ENCODE results near the gene CAPN2. TPM values are rescaled to one million over a fixed set of nuclear protein-coding genes. Genes with fewer than 3 reads are reported as not detected.

Gene CAPN2
- total and polyA plus RNA-seq, 2 donors (not counting 1 experiment from before 2014, with no cell fraction given), result 63.9 to 79.6 TPM

GRCh38 chr1:223695941-223696340, 16.4 kb upstream of the CAPN2 start:
- H3K27me3 ChIP-seq (replicated peaks in 1 of 4; ENCODE audit: control extremely low read depth in 1 of 4, control insufficient read depth in 3 of 4, insufficient read depth in 4 of 4, low read length in 3 of 4), result no peaks in the 10 kb centered on the region
- peak overlapping the region; percentile 30 for H2AFZ ChIP-seq (ENCODE audit: insufficient read depth, low read depth, low read length, poor library complexity, severe bottlenecking)
- ATAC-seq (ENCODE audit: low read depth) (no peak), DNase-seq (no peak)
- no peaks in the 10 kb centered on the region for H3K9me3 Mint-ChIP-seq (ENCODE audit: insufficient read depth)
- TF ChIP-seq EZH2 (IDR thresholded peaks at IDR 0.05; ENCODE audit: borderline replicate concordance, insufficient read depth, low read depth, low read length, poor library complexity, severe bottlenecking) (no peak), CTCF (IDR thresholded peaks at IDR 0.05) (no peak)
- POLR2A ChIA-PET, result no interaction called here
- peaks cover 8% of the 10 kb centered on the region for H3K4me1 Mint-ChIP-seq
- WGBS (ENCODE audit: insufficient coverage), result 48% methylated on average over 3 of the region's 5 CpGs
- H3K4me2 ChIP-seq (replicated peaks; ENCODE audit: low read depth, low read length, poor library complexity, severe bottlenecking), result no peak overlapping the region
- no peak overlapping the region for H3K27ac Mint-ChIP-seq
- peaks cover 4% of the 10 kb centered on the region in 2 donors for H3K4me1 ChIP-seq (ENCODE audit: control insufficient read depth in 2 of 2, insufficient read depth in 2 of 2, low read length in 2 of 2)
- no peaks in the 10 kb centered on the region for H3K9me3 ChIP-seq (ENCODE audit: control extremely low read depth in 1 of 3, control insufficient read depth in 2 of 3, insufficient read depth in 1 of 3, low read length in 2 of 3)
- H3K27me3 Mint-ChIP-seq, result peaks cover 10% of the 10 kb centered on the region
- H3K79me2 ChIP-seq (ENCODE audit: control insufficient read depth, insufficient read depth, low read length), result no peaks in the 10 kb centered on the region
- H3K9ac ChIP-seq (ENCODE audit: low read length), result no peak overlapping the region
- intact Hi-C loops (cut with micrococcal nuclease), result loop anchor here (5.0 kb wide), 1 partner anchor 761 kb away; no protein-coding TSS in a partner anchor
- H3K4me3 ChIP-seq (ENCODE audit: control extremely low read depth in 1 of 5, extremely low read depth in 1 of 5, insufficient read depth in 1 of 5, low read depth in 2 of 5, low read length in 4 of 5), result no peak overlapping the region
- CTCF ChIA-PET, result interaction anchor here (0.7 to 3.3 kb wide), 14 partner anchors 9 to 355 kb away, joined by 3 to 41 read pairs (median 4); no protein-coding TSS in a partner anchor
- no peaks in the 10 kb centered on the region for H3K36me3 ChIP-seq (replicated peaks in 1 of 2; ENCODE audit: control extremely low read depth in 1 of 2, control insufficient read depth in 1 of 2, extremely low read depth in 1 of 2, insufficient read depth in 2 of 2, low read length in 1 of 2)
- H3K27ac ChIP-seq (ENCODE audit: low read length in 2 of 2), result no peak overlapping the region
- H3K4me3 Mint-ChIP-seq, result no peak overlapping the region
- H4K20me1 ChIP-seq (ENCODE audit: control insufficient read depth, insufficient read depth, low read length, poor library complexity, severe bottlenecking), result no peaks in the 10 kb centered on the region

GRCh38 chr1:223700388-223700918, 11.9 kb upstream of the CAPN2 start:
- no peaks in the 10 kb centered on the region for H3K79me2 ChIP-seq (ENCODE audit: control insufficient read depth, insufficient read depth, low read length)
- ChIA-PET CTCF (interaction anchor here (1.2 to 5.5 kb wide), 3 partner anchors 12 to 48 kb away, joined by 4 to 148 read pairs (median 5); partner anchors contain the start of gene CAPN2), POLR2A (no interaction called here)
- H3K4me1 ChIP-seq (ENCODE audit: control insufficient read depth in 2 of 2, insufficient read depth in 2 of 2, low read length in 2 of 2), result peaks cover 4 to 8% of the 10 kb centered on the region in 2 donors
- H2AFZ ChIP-seq (ENCODE audit: insufficient read depth, low read depth, low read length, poor library complexity, severe bottlenecking), result no peak overlapping the region
- H3K27me3 ChIP-seq (replicated peaks in 1 of 4; ENCODE audit: control extremely low read depth in 1 of 4, control insufficient read depth in 3 of 4, insufficient read depth in 4 of 4, low read length in 3 of 4), result peaks cover 0 to 10% (median 0%) of the 10 kb centered on the region in 4 experiments
- peaks cover 8% of the 10 kb centered on the region for H3K4me1 Mint-ChIP-seq
- no peak for ATAC-seq (ENCODE audit: low read depth)
- DNase-seq, result no peak
- intact Hi-C loops (cut with micrococcal nuclease), result no loop called here
- no peak overlapping the region for H3K4me2 ChIP-seq (replicated peaks; ENCODE audit: low read depth, low read length, poor library complexity, severe bottlenecking)
- H3K27ac Mint-ChIP-seq, result no peak overlapping the region
- no peaks in the 10 kb centered on the region for H3K9me3 Mint-ChIP-seq (ENCODE audit: insufficient read depth)
- no peak overlapping the region for H3K4me3 Mint-ChIP-seq
- no peak overlapping the region for H3K27ac ChIP-seq (ENCODE audit: low read length in 2 of 2)
- H3K9ac ChIP-seq (ENCODE audit: low read length), result no peak overlapping the region
- H3K9me3 ChIP-seq (ENCODE audit: control extremely low read depth in 1 of 3, control insufficient read depth in 2 of 3, insufficient read depth in 1 of 3, low read length in 2 of 3), result no peaks in the 10 kb centered on the region
- 100% methylated on average over 2 of the region's 5 CpGs for WGBS (ENCODE audit: insufficient coverage)
- no peaks in the 10 kb centered on the region for H4K20me1 ChIP-seq (ENCODE audit: control insufficient read depth, insufficient read depth, low read length, poor library complexity, severe bottlenecking)
- no peak for TF ChIP-seq EZH2 (IDR thresholded peaks at IDR 0.05; ENCODE audit: borderline replicate concordance, insufficient read depth, low read depth, low read length, poor library complexity, severe bottlenecking)
- no peak for TF ChIP-seq CTCF (IDR thresholded peaks at IDR 0.05)
- H3K36me3 ChIP-seq (replicated peaks in 1 of 2; ENCODE audit: control extremely low read depth in 1 of 2, control insufficient read depth in 1 of 2, extremely low read depth in 1 of 2, insufficient read depth in 2 of 2, low read length in 1 of 2), result no peaks in the 10 kb centered on the region
- no peak overlapping the region for H3K4me3 ChIP-seq (ENCODE audit: control extremely low read depth in 1 of 5, extremely low read depth in 1 of 5, insufficient read depth in 1 of 5, low read depth in 2 of 5, low read length in 4 of 5)
- H3K27me3 Mint-ChIP-seq, result peaks cover 24% of the 10 kb centered on the region
